Measurements from ENCODE around the gene NR1H4.
"Not testable (repeated sequence)": the region's sequence is repeated elsewhere in the genome, so short reads cannot be mapped to it uniquely, and the experiment has no call there.

Gene NR1H4

GRCh38 chr12:100473716-100474150, at the start of gene NR1H4:
NR1H4 (plus strand) TSS chr12:100473866; CDS start chr12:100493324, 19,458 bp downstream.
- no peak for DNase-seq (ENCODE audit: low spot score)

- no peak for DNase-seq (ENCODE audit: low spot score)
Observed at GRCh38 chr12:100426145-100426544, 47.5 kb upstream of the NR1H4 start.

DNA sequence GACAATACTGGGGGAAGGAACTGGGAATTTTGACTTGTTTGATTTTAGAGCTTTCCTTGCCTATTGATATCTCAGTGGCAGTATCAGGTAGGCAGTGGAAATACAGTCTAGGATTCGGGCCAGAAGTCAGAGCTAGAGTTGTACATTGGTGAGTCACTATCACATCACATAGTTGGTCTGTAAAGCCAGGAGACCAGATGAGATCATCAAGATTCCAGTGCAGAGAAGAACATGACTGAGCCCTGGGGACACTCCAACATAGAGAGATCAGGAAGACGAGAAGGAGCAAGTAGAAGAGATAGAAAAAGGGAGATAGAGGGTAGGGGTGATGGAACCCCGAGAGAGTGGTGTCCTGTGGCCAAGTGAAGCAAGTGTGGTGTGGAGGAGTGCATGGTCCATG, 46.6 kb upstream of the NR1H4 start:
- DNase-seq (ENCODE audit: low spot score) = no peak

- DNase-seq (ENCODE audit: low spot score) = not testable (repeated sequence)
Observed at GRCh38 chr12:100430251-100430650, 43.4 kb upstream of the NR1H4 start.

DNA sequence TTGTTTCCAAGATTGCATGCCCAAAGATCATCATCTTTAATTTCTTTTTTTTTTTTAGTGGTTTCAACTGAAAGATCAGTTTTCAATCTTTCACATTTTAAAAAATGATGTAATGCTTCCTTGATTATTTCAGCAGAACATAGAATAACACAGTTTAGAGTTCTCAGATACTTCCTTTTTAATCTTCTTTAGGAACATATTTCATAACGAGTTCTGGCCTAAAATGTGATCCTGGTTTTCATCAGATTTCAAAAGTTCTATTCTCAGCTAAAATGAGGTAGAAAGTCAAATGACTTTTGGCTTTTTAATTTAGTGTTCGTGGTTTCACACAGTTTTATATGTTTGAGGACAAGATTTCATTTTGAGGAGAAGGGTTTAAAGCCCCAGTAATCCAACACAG, 40.0 kb upstream of the NR1H4 start:
- DNase-seq (ENCODE audit: low spot score) = no peak

GRCh38 chr12:100434177-100434576, 39.5 kb upstream of the NR1H4 start:
- DNase-seq (ENCODE audit: low spot score) = no peak

DNA sequence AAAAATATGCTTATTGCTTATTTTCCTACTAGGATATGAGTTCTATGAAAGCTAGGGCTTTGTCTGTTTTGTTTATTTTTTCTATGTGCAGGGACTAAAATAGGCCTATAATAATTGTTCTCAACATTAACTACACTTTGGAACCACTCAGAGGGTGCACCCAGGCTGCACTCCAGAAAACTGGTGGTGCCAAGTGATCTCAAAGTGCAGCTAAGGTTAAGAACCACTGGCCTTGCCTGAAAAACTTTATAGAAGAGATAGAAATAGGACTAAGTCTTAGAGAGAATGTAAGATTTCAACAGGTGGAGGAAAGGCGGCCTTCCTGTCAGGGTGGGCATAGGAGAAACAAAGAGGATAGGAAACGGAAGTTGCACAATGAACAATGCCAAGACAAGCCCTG, 37.7 kb upstream of the NR1H4 start:
- DNase-seq (ENCODE audit: low spot score) = no peak

DNA sequence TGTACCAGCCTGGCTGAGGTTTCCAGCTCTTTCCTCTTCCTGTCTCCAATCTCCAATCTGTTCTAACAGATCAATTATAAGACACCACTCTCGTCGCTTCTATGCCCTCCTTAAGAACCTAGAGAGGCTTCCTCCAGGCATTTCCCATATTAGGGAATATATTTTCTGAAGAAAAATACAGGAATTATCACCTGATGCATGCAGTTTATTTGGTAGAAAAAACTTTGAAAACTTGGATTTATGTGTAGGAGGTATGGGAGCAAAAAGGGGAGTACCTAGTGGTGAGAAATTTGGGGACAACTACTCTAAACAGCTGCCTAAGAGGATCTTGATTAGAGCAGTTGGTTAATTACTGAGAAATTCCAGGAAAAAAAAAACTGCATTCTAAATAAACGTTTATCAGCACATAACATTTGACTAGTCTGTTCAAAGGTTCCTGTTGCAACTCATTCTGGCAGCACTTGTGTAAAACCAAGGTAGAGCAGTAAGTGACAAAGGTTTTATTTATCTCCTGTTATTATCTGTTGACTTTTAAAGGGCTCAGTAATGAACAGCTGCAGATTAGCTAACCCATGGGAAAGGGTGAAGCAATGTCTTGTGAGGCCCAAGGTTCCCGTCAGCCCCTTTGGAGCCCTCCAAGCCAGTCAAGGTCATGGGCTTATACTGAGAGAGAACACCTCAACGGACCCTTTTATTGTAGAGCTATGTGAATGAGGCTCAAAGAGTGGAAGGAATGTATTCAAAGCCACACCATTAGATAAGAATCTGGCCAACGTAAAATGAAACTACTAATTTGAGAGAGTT, 36.4 kb upstream of the NR1H4 start:
- DNase-seq (ENCODE audit: low spot score) = no peak

- no peak for DNase-seq (ENCODE audit: low spot score)
Observed at GRCh38 chr12:100439797-100440196, 33.9 kb upstream of the NR1H4 start.

DNA sequence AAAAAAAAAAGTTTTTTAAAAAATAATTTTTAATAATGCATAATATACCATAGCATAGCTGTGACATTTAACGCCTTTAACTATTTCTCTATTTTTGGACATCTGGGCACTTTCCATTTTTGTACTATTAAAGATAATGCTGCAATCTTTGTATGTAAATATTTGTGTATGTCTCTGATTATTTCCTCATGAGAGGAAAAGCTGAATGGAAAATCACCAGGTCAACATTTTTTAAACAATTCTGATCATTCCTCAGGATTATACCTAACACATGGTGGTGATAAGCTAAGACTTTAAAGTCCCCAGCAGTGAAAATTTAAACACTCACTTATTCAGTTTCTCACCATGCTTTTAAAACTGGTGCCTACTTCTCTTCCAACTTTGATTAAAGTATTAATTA, 31.3 kb upstream of the NR1H4 start:
- no peak for DNase-seq (ENCODE audit: low spot score)

DNA sequence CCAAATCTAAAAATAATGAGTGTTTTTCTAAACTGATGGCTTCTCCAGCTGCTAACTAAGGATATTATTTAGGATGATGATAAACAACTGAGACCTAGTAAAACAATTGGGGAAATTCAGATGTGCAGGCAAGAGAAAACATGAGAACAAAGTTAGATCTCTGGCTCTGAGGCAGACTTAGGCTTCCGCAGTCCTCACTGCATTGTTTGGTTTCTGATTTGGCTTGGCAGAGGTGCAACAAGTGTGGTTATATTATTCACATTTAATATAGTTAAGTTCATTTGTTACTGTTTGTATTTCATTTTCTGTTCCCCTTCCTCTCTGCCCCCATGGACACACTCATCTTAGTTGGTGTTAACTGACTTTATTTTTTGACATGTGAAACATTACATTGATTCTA, 30.2 kb upstream of the NR1H4 start:
- DNase-seq (ENCODE audit: low spot score) = no peak

DNA sequence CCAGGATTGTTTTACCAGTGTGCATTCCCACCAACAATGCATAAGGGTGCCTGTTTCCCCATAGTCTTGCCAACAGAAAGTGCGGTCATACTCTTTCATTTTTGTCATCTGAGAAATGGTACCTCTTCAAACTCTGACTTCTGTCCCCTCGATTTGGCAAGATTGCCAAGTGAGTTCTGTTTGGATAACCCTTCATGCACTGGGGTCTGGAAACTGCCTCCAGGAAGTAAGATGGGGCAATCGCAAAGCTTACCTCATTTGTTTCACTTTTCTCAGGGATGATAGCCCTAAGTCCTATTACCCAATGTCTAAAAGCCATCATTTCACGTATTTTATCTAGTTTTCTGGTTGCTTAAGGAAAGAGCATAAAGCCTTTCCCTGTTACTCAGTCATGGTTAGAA, 28.6 kb upstream of the NR1H4 start:
- DNase-seq (ENCODE audit: low spot score) = no peak

GRCh38 chr12:100447381-100447780, 26.3 kb upstream of the NR1H4 start:
- no peak for DNase-seq (ENCODE audit: low spot score)

DNA sequence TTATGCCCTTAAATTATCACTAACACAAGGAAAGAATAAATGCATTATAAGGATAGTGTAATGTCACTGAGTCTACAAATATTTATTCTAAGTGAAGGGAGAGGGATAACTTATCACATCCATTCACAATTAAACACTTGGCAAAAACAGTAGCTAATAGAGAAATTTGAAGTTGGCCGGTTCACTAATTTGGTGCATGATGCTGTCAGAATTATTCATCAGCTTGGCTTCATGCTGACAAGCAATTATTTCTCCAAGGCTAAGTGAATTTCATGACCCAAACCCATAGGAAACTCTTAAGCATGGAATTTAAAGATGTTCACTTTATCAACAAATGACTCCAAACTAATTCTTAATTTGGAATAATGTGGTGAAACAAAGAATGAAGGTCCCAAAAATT, 25.0 kb upstream of the NR1H4 start:
- no peak for DNase-seq (ENCODE audit: low spot score)

DNA sequence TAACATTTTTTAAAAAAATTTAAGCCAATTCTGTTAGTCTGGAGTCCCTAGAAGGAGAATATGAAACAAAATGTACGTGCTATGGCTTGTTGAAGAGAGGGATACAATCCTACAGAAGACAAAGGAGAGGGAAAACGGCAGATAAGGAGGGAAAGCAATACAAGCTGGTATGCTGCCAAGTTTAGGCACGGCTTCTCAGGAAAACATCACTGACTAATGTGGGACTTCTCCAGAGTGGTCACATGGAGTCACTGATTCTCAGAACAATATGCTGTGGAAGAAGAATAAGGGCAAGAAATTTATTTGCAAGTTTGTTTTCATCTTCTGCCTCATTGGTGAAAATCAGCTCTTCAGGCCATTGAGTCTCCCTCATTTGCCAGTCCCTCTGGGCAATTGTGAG, 22.9 kb upstream of the NR1H4 start:
- no peak for DNase-seq (ENCODE audit: low spot score)

- no peak for DNase-seq (ENCODE audit: low spot score)
Observed at GRCh38 chr12:100453951-100454350, 19.7 kb upstream of the NR1H4 start.

DNA sequence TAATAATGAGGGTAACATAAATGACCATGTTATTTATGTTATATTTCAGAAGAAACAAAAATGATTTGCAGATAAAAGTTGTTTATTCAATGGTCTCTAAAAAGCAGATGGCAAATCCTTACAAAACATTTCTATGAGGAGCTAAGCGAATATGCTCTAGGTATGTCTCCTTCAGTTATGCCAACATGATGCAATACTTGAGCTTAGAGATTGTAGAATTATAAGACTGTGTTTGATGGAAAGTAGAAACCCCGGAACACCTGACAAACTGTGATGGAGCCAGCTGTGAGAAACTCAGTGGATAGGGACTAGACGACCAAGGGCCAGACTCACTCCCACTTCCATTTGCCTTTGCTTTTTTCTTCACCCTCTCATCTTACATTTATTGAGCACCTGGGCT, 17.8 kb upstream of the NR1H4 start:
- DNase-seq (ENCODE audit: low spot score) = no peak

DNA sequence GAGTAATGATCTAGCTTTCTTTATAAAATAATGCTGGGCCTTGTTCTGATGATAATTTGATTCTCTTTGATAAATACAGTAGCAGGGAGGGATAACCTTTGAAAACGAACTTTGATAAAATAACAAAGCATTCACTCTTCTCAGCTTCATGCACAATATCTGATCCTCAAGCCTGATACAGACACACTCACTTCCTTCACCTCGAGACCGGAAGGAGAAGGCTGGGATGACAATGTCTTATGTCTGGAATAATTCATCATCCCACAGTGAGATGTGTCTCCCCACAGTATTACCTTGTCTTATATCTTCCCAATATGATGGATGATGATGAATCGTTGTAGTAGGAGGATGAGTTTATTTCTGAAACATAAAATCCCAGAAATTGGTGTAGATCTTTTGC, 15.5 kb upstream of the NR1H4 start:
- peak; percentile 61 for DNase-seq (ENCODE audit: low spot score)

DNA sequence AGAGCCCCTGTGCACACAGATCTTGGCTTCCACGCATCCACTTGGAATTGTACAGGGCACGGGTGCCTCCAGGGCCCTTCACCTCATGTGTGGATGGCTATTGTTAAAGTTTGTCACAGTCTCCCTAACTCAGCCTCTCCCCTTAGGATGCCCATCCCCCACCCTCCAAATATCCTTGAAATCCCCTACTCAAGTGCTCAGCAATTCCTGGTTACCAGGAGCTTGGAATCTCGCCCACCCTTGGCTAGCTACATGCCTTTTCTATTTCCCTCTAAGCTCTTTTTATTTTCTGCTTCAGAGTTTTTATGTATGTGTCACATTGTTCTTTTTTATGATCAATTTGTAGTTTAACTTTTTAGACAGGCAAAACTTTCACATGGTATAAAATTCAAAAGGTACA, 13.0 kb upstream of the NR1H4 start:
- DNase-seq (ENCODE audit: low spot score) = no peak

DNA sequence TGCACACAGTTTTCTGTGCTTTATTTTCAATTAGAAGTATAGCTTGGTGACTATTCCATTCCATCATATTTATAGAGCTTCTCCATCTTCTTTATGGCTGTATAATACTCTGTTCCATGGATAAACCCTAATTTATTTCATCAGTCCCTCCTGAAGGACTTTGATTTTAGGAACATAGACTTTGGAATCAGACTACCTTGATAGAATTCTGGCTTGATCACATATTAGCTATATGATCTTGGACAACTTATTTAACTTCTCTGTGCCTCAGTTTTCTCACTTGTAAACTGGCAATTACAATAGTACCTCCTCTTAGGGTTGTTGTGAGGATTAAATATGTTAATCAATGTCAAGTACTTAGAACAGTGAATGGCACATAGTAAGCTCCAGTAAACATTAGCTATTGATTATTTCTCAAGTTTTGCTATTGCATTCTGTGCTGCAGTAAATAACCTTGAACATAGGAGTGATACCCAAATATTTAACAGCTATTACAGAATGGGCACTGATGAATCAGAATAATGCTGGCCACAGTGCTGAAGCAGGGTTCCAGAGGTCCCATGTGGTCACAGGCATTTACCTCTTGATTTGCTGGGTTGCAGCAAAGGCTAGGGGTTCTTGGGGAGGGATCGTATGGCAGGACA, 12.2 kb upstream of the NR1H4 start:
- no peak for DNase-seq (ENCODE audit: low spot score)

DNA sequence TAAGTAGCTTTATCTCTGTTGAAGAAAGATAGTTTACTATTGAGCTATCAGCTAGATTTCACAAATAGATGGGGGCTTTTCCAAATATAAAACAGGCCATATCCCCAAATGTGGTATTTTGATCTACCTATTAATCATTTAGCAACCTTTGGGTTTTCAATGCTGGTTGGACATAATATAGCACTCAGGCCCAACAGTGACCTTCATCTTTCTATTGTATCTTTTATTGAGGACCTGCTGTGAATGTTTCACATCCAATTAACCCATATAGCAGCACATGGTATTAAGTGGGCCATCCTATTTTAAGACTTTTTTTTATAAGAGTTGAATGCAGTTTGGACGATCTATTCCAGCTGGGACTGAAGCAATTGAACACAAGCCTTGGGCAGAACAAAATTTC, 10.0 kb upstream of the NR1H4 start:
- DNase-seq (ENCODE audit: low spot score) = no peak

DNA sequence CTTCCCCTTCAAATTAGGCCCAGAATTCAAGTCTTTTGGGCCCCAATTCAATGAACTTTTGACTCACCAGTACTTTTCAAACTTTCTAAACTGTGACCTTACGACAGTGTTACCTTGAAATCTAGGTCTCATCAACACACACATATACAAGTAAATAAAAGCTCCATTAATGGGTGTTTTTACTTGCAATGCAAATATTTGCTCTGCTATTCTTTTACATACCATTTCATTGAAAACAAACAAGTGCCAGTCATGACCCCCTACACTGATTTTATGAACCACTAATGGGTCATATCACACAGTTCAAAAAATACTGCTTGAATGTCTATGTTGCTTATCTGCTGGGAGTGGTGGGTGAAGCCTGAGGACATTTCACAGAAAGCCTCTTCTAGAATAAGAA, 9.1 kb upstream of the NR1H4 start:
- no peak for DNase-seq (ENCODE audit: low spot score)

DNA sequence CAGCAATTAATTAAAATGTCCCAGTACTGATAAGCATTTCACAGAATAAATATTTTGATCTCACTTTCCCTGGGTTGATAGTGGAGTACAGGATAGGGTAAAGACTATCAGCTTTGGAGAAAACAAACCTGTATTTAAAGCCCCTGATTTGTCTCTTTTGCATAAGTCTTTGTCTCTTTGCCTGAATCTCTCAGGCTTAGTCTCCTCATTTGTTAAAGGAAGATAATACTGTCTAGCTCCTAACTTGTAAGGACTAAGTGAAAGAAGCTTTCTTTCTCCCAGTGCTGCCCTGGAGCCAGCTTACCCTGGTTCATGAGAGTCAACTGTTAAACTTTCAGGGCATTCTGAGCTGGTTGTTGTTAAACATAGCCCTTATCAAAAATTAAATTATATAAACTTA, 5.5 kb upstream of the NR1H4 start:
- no peak for DNase-seq (ENCODE audit: low spot score)

- no peak for DNase-seq (ENCODE audit: low spot score)
Observed at GRCh38 chr12:100472325-100472724, 1.3 kb upstream of the NR1H4 start.
